GM18858 (cell line): ENCODE data around the gene MSI2.

Experiments
- ATAC-seq: cut with Tn5 transposase; IDR thresholded peaks from one replicate; pipeline ENCODE4 v1.9.1; 2021; ENCODE audit not compliant: unreplicated experiment

The MSI2 gene

DNA sequence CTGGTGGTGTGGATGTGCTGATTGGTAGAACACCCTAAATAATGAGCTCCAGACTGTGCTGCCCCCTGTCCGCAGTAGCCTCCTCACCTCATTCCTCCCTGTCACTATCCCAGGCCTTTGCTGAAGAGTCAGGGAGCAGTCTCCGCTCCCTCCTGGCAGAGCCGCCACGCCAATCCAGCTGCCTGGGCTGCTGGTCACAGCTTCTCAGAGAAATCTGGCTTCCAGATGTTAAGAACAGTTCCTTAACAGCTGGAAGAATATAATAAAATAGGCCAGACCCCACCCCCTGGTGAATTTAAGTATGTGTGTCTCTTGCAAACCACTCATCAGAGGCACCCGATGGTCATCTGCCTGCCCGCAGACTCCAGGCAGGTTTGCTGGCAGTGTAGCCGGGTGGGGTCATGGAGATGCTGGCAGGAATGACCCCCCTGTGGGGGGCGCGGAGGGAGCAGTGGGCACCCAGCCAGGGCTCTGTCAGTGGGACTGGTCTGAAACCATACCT is 327.8 kb downstream of the MSI2 start:
- no peak for ATAC-seq

DNA sequence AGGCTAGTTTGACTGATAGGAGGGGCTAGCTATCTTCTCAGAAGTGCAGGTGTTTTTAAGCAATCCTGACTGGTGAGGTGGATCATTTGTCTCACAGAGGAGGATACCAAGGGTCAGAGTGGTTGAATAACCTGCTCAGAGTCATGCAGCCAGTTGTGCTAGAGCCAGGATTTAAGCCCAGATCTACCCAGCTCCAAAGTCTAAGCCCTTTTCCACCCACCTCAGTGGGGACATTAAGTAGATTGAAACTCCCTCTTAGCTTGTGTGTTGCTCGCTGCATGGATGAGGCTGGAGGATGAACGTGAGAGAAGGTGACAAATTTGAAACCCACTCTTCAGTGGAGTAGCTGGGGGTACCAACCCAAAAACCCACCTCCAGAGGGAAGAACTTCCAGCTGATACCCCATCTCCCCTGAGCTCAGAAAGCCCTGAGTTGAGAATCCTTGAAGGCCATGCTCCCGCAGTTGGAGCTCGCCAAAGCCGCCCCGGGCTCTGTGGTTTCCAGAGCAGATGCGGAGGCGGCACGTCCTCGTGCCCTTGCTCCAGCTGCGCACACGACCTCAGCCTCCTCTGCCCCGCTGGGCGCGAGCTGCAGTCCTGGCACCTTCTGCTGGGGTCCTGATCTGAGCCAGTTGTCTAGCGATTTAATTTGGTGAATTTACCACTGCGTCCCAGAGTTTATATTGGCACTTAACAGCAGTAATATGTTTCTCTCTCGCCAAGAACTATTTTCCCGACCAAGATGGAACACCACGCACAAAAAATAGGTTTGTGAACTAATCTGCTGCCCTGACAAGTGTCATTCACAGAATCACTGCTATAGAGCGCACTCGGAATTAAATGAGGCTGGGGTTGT is 329.2 kb downstream of the MSI2 start:
- ATAC-seq: no peak

GRCh38 chr17:57586196-57586740 is 329.9 kb downstream of the MSI2 start:
- no peak for ATAC-seq

GRCh38 chr17:57586742-57587141 is 330.4 kb downstream of the MSI2 start:
- ATAC-seq: no peak

- ATAC-seq: no peak
These were observed 331.1 kb downstream of the MSI2 start for GRCh38 chr17:57587193-57587969.

DNA sequence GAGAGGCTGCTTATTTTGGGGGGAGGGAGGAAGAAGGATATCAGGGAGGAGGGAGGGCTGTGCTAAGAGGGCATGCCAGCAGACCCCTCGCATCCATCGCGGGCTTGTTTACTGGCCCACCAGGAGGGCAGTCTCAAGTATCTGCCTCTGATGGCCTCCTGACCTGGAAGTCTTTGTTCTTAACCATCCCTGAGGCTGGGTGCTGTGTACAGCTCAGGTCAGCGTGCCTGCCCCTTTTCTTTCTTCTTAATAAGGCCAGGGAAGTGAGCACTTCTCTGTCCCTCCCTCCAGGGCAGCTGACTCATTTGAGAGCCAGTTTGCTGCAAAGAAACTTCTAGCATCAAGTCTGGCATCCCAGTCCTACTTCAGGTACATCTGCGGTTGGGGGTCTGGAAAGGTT is 331.8 kb downstream of the MSI2 start:
- no peak for ATAC-seq

GRCh38 chr17:57589151-57590034 is 333.1 kb downstream of the MSI2 start:
- no peak for ATAC-seq

GRCh38 chr17:57593739-57594462 is 337.6 kb downstream of the MSI2 start:
- ATAC-seq: no peak

GRCh38 chr17:57594767-57595166 is 338.4 kb downstream of the MSI2 start:
- ATAC-seq: no peak

DNA sequence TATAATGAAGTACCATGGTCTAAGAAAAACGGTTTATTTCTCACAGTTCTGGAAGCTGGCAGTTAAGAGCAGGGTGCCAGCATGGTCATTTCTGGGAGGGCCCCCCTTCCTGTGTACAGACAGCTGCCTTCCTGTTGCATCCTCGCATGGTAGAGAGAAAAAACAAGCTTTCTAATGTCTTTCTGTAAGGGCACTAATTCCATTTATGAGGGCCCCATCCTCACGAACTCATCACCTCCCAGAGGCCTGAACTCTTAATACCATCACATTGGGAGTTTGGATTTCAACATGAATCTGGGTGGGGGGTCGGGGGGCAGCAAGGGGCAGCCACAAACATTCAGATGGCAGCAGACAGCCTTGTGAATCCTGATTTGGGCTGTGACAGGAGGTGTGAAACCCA is 339.1 kb downstream of the MSI2 start:
- no peak for ATAC-seq

DNA sequence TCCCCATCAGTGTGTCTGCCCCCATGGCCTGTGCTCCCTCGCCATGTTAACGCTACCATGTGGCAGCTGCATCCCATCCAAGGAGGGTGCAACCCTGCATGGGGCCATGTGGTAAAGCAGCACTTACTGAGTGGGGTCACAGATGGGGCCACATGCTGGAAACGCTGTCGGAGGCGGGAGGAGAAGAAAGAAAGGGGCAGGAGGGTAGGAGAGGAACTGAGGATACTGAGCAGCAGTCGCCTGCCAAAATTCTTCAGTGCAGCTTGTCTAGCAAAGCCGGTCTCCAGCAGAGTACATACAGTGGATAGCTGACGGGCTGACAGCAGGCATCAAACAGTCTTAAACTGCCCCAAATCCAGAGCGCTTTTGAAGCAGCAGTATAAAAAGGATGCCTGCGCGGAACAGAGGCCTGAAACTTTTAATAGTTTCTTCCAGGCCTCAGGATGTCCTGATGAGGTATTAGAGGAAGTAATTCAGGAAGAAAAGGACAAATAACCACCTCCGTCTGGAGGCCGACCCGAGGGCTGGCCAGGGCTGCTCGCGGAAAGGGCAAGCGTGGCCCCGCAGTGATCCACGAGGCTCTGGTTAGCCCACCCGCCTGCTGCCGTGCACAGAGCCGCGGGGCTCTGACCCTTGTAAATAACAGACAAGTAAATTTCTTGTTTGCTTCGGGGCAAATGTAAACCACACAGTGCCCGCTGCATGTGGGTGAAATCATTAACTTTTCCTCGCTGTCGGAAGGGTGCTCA is 339.8 kb downstream of the MSI2 start:
- no peak for ATAC-seq

- no peak for ATAC-seq
These were observed 340.8 kb downstream of the MSI2 start for GRCh38 chr17:57597101-57597500.

- no peak for ATAC-seq
These were observed 341.5 kb downstream of the MSI2 start for GRCh38 chr17:57597531-57598453.

DNA sequence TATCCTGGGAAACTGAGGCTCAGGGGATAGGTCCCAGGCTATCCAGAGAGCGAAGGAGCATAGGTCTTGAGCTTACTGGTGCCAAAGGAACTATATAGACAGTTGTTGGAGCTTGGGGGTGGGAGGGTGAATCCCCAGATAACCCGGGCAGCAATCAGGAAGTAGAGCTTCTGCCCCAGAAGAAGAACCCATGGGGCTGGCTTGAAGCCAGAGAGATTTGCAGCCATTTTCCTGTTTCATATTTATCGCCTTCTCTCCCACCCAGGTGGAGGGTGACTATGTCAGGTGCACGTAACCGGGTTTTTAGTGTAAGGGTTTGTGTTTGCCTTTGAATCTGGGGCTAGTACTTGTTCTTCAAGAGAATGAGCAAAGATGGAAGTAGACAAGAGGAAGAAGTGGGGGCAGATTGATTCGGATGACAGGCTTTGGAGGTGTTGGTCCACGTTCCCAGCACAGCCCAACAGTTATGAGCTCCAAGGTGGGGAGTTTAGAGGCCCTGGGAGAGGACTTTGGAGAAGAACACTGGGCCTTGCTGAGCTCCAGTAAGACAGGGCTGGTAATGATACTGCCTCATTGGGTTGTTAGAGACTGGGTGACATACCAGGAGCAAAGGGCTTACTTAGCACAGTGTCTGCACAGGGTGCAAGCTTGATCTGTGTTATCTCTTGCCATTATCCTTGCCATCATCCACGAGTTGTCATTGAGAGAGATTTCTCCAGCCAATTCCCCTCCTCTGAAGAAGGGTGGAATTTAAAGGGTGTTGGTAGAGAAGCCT is 343.1 kb downstream of the MSI2 start:
- ATAC-seq: no peak

DNA sequence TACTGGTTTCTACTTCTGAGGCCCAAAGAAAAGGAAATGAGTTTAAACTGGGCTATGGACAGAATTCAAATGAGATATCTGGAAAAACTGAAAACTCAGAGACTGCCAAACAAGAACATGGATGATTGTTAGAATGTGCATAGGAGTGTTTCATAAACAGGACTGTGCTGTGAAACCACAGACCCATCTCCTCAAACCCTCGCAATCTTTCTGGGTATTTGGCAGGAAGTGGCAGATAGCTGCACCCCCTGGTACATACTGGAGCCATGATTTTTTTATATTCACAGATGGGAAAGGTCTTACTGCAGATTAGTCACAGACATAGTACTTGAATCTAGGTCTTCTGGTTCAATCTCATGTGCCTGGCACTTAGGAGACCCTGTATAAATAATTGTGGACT is 343.8 kb downstream of the MSI2 start:
- no peak for ATAC-seq

DNA sequence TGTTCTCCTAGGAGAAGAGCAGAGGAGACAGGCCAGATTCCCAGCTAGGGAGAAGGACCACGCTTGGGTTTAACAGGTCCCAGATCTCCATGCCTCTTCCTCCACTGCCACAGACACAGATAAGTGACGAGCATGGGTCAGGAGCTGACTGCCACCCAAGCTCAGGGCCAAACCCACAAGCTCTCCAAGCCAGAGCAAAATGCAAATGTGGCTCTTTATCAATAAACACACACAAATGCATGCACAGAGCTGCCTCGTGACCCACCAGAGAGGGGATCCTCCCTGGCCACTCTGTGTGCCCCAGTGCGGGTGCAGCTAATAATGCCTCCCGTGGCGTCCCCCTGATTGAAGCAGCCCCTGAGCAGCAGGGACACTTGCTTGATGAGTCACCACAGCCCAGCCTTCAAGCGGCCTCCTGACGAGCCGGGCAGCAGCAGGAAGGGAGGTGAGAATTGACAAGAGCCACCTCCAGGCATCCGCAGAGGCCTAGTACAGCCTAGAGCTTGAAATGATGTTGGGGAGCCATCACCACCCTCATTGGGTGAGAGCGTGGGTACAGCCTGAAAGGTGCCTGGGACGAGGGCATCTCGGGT is 344.9 kb downstream of the MSI2 start:
- ATAC-seq: no peak

DNA sequence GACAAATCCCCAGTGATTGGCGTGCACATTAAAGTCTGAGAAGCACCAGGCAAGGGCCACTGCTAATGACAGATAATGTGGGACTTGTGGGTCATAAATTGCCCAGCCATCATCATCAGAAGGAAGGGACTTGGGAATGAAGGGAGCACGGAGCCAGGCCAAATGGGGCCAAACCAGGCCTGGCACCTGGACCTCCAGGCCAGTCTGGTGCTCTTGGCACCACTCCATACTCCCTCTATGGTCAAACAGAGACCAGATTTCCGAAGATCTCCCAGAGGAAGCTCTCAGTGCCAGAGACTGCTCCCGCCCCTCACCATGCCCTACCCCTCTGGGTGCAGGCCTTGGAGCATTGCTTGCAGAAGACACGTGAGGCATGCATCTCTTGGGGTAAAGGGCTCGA is 346.6 kb downstream of the MSI2 start:
- no peak for ATAC-seq
